ENCODE results near the gene GPR155. TPM values are rescaled to one million over a fixed set of nuclear protein-coding genes. Genes with fewer than 3 reads are reported as not detected.

Gene GPR155
- total RNA-seq, 1 experiment from 2014 or later: 1.3 TPM

Other genes starting within 250 kb of the GPR155 start
- 154 and 182 TPM in 2 replicates for gene OLA1, start 238.5 kb downstream of the GPR155 start, total RNA-seq (2014; rRNA removed)
- gene SP9, start 152.1 kb downstream of the GPR155 start, total RNA-seq (2014; rRNA removed): not detected in 2 replicates
- gene SCRN3, start 91.3 kb downstream of the GPR155 start, total RNA-seq (2014; rRNA removed): 26.6 and 30.1 TPM in 2 replicates
- gene WIPF1, start 110.8 kb upstream of the GPR155 start, total RNA-seq (2014; rRNA removed): 0.29 and 1.5 TPM in 2 replicates

Measured in PC-3 (cell line).